ENCODE results near the gene ATG4B.
"Not testable (repeated sequence)": the region's sequence is repeated elsewhere in the genome, so short reads cannot be mapped to it uniquely, and the experiment has no call there.

ATG4B gene

DNA sequence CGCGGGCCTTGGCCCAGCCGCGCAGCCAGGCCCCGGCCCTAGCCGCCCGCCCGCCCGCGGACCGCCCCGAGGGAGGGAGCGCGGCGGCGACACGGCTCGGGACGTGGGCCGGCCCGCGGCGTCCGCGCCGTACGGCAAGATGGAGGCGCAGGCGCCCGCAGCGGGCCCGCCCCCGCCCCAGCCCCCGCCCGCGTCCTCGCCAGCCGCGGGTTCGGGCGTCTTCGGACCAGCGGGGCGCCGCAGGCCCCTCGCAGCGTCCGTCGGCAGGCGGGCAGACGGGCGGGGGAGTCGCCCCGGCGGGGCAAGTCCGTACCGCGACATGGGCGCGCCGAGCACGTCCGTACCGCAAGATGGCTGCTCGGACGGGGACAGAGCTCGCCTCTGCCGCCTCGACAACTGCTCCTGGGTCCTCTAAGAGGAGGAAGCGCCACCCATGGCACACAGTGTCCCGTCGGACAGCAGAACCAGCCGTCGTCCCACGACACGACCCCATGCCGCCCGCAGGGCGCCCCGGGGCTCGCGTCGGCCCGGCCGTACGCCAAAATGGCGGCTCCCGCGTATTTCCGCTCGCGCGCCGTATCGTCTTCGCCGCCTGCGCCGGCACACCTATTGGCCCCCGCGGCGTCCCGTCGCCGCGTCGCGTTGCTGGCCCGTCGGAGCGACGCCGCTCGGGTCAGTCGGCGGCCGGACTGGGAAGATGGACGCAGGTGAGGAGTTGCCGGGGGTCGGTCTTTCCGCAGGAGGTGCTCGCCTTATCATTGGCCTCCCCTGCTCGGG, at the start of gene ATG4B, which contains the start of gene THAP4:
TSS of gene ATG4B (plus strand) at position 676 of the 777 bp plus-strand sequence. CDS start at position 698, 22 bp downstream.
TSS of gene THAP4 (minus strand) at position 141 of the 777 bp plus-strand sequence. CDS start 141 bp downstream, outside the sequence.
- no peak for FAIRE-seq

GRCh38 chr2:241589863-241590262, 47.6 kb upstream of the ATG4B start:
- FAIRE-seq = peak; percentile 33

DNA sequence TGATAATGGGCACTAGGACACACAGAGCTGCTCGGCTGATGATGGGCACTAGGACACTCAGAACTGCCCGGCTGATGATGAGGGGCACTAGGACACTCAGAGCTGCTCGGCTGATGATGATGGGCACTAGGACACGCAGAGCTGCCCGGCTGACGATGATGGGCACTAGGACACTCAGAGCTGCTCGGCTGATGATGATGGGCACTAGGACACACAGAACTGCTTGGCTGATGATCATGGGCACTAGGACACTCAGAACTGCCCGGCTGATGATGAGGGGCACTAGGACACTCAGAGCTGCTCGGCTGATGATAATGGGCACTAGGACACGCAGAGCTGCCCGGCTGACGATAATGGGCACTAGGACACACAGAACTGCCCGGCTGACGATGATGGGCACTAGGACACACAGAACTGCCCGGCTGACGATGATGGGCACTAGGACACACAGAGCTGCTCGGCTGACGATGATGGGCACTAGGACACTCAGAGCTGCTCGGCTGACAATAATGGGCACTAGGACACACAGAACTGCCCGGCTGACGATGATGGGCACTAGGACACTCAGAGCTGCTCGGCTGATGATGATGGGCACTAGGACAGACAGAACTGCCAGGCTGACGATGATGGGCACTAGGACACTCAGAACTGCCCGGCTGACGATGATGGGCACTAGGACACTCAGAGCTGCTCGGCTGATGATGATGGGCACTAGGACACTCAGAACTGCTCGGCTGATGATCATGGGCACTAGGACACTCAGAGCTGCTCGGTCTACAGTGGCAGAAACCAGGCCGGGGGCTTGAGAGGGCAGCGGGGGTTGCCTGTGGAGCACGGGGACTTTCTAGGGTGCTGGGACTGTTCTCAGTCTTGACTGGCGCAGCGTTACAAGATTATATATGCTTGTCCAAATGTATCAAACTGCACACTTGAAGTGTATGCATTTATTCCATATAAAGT, 46.7 kb upstream of the ATG4B start:
- FAIRE-seq = not testable (repeated sequence)

- FAIRE-seq = no peak
Measured at GRCh38 chr2:241592126-241592845, 45.2 kb upstream of the ATG4B start.

DNA sequence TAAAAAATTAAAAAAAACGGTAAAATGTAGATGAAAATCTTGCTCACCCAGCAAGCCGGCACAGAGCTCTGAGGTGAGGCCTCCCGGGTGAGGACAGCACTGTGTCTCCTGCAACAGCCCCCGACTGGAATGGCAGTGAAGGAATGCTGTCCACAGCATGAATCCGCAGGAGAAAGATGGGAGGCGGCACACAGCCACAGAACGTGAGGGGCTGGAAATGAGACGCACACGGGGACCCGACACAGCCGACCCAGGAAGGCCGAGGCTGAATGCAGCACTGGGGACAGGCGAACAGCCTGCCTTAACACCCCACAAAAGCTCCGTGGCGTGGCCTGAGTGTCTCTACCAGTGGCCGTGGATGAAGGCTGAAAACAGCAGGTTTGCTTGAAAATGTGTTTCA, 44.2 kb upstream of the ATG4B start:
- no peak for FAIRE-seq

DNA sequence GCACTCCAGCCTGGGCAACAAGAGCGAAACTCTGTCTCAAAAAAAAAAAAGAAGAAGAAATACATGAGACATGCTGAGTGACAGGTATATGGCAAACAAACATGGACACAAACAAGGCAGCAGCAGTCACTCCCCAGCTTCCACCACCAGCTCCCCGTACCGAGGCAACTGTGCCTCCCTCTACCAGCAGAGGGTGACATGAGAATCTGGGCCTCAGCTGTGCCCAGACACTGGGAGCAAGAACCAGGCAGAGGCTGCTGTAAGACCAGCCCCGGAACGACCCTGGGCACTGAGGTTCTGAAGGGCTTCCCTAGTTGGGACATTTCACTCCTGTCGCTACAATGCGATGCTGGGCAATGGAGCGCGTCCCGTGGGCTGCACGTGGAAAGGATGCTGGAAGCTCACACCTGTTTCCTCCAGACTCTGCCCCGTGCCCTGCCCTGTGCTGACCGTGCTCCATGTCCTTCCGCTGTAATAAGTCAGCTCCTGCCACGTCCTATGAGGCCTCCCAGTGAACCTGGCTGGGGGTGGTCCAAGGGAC, 41.8 kb upstream of the ATG4B start:
- FAIRE-seq = no peak

DNA sequence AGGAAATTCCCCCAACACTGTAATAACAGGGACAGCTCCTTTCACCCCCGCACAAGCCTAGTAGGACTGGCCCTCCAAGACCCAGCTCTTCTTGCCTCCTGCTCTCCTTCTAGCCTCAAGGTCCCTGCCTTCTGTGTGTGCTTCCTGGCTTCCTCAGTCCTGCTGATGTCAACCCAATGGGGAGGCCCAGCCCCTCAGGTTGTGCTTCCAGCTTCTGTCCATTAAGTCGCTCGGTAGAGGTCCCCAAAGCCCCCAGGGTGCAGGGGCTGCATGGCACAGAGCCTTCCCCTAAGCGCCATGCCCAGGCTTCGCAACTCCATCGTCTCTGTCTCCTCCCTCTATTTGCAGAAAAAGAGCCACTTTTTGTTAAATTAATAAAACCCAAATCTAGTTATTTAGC, 39.9 kb upstream of the ATG4B start:
- no peak for FAIRE-seq

DNA sequence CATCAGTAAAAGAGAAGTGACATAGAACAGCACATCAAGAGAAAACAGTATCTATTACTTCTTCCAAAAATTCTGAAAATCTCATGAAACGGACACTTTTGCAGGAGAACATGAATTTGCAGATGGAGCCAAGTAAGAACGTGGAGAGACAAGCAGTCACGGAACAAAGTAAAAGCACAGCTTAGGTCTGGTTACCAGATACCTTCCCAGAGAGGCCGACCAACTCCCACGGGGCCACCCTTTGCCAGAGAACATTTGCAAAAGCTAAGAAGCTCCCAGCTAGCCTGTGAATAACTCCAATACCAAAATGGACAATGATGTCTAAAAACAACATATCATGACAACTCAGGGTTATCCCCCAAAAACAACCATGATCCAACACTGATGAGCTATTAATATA, 39.4 kb upstream of the ATG4B start:
- no peak for FAIRE-seq

DNA sequence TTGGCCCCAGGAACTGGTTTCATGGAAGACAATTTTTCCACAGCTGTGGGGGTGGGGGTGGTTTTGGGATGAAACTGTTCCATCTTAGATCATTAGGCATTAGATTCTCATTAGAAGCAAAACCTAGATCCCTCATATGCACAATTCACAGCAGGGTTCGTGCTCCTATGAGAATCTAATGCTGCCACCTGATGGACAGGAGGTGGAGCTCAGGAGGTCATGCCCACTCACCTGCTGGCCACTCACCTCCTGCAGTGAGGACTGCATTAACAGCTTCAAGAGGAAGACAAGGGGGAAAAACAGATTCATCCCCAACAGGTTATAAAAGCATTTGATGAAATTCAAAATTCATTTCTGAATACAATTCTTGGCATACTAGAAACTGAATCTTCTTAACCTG, 39.0 kb upstream of the ATG4B start:
- FAIRE-seq = peak; percentile 93

- no peak for FAIRE-seq
Measured at GRCh38 chr2:241599615-241600014, 37.9 kb upstream of the ATG4B start.

- FAIRE-seq = no peak
Measured at GRCh38 chr2:241601841-241602240, 35.7 kb upstream of the ATG4B start.

GRCh38 chr2:241602720-241603119, 34.8 kb upstream of the ATG4B start:
- no peak for FAIRE-seq

- FAIRE-seq = no peak
Measured at GRCh38 chr2:241603686-241604085, 33.8 kb upstream of the ATG4B start.

- no peak for FAIRE-seq
Measured at GRCh38 chr2:241606186-241606585, 31.3 kb upstream of the ATG4B start.

- no peak for FAIRE-seq
Measured at GRCh38 chr2:241607162-241607885, 30.2 kb upstream of the ATG4B start.

DNA sequence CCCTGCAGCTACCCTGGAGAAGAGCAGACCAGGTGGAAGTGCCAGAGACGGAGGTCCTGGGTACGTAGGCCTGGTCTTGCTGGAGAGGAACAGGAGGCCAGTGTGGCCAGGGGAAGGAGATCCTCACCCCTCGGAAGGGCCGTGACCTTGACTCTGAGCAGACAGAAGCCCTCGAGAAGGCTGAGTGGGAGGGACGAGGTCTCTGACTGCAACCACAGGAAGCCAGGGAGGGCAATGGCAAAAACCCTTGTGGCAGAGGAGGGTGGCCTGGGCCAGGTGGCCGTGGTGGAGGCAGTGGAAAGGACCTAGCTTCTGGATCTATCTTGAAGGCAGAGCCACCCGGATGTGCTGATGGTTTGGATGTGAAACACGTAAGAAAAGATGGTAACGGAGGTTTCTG, 28.6 kb upstream of the ATG4B start:
- FAIRE-seq = no peak

DNA sequence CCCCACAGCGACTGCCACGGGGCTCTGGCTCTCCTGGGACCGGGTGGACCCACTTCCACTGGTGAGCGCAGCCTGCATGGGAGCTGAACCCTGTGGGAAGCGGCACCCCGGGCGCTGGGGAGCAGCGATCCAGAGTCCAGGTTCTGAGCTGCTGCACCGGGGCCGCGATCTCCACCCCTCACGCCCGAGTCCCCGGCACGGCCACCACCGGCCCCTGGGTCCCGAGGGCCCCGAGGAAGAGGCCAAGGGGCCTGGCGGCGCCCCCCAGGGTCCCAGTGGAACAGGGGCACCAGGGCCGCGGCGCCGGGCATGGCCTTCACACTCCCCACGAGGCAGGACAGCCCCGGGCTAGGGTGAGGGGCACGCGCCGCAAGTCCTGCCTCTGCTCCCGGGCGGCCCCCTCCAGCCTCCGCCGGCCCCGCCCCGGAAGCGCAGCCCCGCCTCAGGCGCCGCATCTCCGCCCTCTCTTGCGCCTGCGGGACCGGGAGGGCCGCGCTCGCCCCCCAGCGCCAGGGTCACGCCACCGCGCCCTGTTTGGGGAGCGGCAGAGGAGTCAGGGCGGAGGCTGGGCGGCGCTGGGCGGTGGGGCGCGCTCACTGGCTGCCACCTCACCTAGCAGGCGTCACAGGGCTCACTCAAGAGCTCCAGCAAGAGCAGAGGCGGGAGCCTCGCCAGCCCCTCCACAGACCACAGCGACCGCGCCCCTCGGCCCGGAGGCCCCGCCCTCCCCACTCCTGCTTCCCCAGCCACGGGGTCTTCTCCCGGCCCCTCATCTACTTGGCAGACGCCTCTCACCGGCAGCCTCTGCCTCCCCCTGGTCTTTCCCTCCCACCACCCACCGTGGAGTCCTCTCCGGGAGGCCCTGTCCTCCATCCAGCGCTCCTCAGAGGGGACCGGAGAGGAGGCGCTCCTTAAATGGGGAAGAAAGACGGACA, 27.4 kb upstream of the ATG4B start:
- no peak for FAIRE-seq

GRCh38 chr2:241611062-241611461, 26.4 kb upstream of the ATG4B start:
- FAIRE-seq = no peak

- FAIRE-seq = peak; percentile 66
Measured at GRCh38 chr2:241612156-241613016, 25.1 kb upstream of the ATG4B start.

Measured in islet of Langerhans (tissue), 1 donor.